ENCODE data around the gene HERC3.

- TF ChIP-seq CTCF (IDR thresholded peaks at IDR 0.05; ENCODE audit: low read length) (no peak), EZH2 (IDR thresholded peaks at IDR 0.05; ENCODE audit: borderline replicate concordance, low read length) (no peak)
Measured at GRCh38 chr4:88605736-88606135, 13.5 kb downstream of the HERC3 start.
